Pancreas (tissue), 10 donors: ENCODE data around the gene PMVK. TPM values are rescaled to one million over a fixed set of nuclear protein-coding genes. Genes with fewer than 3 reads are reported as not detected.
"Not testable (repeated sequence)": the region's sequence is repeated elsewhere in the genome, so short reads cannot be mapped to it uniquely, and the experiment has no call there.

Experiments
- ATAC-seq, 4 donors: fragments of 200-7000 bp; cut with Tn5 transposase; one replicate each; pipeline versions ENCODE4 v1.8.0 to v1.9.1; 2020; ENCODE audit warnings: mild to moderate bottlenecking in 4 of 4, moderate library complexity in 4 of 4
- DNase-seq, 6 donors: peaks; one replicate each; pipeline ENCODE4 v3.0.0-alpha.2; 2020
- FAIRE-seq: peaks from 2 replicates; lab custom pipeline; 2012; peaks lifted over from hg19 to GRCh38; lab: Jason Lieb, UNC
- H3K27ac ChIP-seq, 4 donors: fragments of 200-600 bp; sonication (generic); 1 replicate in 3 of 4; 2 replicates in 1 of 4; pipeline versions ENCODE4 v1.5.0 to v1.8.0; 2020
- H3K27me3 ChIP-seq, 4 donors: fragments of 200-600 bp; one replicate each; pipeline ENCODE4 v1.8.0; 2021
- H3K36me3 ChIP-seq, 3 donors: fragments of 200-600 bp; sonication (generic) in 1 of 3; one replicate each; pipeline versions ENCODE4 v1.5.0 to v1.8.0; 2020 to 2021
- H3K4me1 ChIP-seq, 3 donors: fragments of 200-600 bp; one replicate each; pipeline ENCODE4 v1.8.0; 2021
- H3K4me3 ChIP-seq, 4 donors: fragments of 200-600 bp; sonication (generic) in 2 of 4; one replicate each; pipeline versions ENCODE4 v1.5.0 to v1.8.0; 2020 to 2021
- H3K9me3 ChIP-seq, 4 donors: fragments of 200-600 bp; one replicate each; pipeline ENCODE4 v1.8.0; 2021
- WGBS, 2 donors: extraction: QIAGEN DNeasy Blood & Tissue Kit; methylation state at CpG; one replicate each; pipeline ENCODE4 v1.1.7; 2013; 5-methylcytosine and 5-hydroxymethylcytosine counted together
- intact Hi-C, 3 donors: fragments of 100-400 bp; cut with DNase I; formaldehyde crosslinking; loops; one replicate each; pipeline versions ENCODE4 v1.11.1 to v1.14.2; 2022
- polyA plus RNA-seq, 2 donors: library from polyadenylated mRNA; stranded (reverse); fragments of 200-250 nt; gene quantifications; one replicate each; pipeline ENCODE4 v1.2.3, GENCODE V29; 2013
- total RNA-seq, 6 donors: library from RNA; stranded (reverse); fragmentation: NEBNext Ultra II Directional in 4 of 6; extraction: Animal tissue kit (Norgen Biotek cat#: 25700) in 4 of 6; gene quantifications; one replicate each; pipeline versions ENCODE4 v1.2.1 to v1.2.4, GENCODE V29; 2021 to 2023
- TF ChIP-seq, protein P1 (sequence below), 4 donors: fragments of 200-600 bp; sonication (generic) in 3 of 4; IDR thresholded peaks; one replicate each; pipeline versions ENCODE4 v1.5.0 to v1.8.0; 2021; ENCODE audit warnings: antibody characterized with exemption in 4 of 4
- donor health status: healthy with polysubstance abuse.
- donor health status: DM: no; HTN: no; CAD: no; lungs with moderate emphysema.
- donor health status: DM: no; HTN: no; CAD: no.
- donor health status: control.
- donor health status: control.
- donor health status: Bipolar disorder and iron deficiency.
- donor health status: DM: yes; HTN: yes; CAD: no.
- donor health status: DM: no; HTN: no; CAD: no.
- donor health status: DM: no; HTN: no; CAD: no.
- donor health status: DM: yes; HTN: yes; CAD: no.

Gene PMVK
- total and polyA plus RNA-seq, 8 donors, result 12.4 to 32.4 (median 16.8) TPM

DNA sequence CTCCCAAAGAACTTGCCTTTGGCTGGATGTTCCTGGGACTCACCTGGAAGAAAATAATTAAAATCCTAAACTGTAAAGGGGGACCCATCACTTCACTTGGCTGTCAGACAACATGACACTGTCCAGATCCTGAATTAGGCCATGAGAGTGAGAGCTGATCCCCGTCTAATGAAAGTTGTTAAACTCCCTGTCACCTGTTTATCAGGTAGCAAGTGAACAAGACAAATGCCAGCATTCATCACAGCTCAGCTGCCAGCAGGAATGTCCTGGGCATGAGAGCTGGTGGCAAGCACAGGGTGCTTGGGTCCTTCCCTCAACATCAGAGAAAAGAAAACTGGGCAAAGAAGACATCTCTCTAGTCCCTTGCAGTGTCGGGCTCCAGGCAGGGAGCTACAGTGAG, 23.8 kb downstream of the PMVK start:
- Histone ChIP-seq H3K4me3 (no peak overlapping the region), H3K27me3 (no peaks in the 10 kb centered on the region), H3K27ac (no peak overlapping the region), H3K9me3 (no peaks in the 10 kb centered on the region), H3K4me1 (no peaks in the 10 kb centered on the region), H3K36me3 (no peaks in the 10 kb centered on the region)
- ATAC-seq, result no peak
- WGBS, 2 donors, result 80 to 84% methylated on average over 2 of the region's 2 CpGs
- TF ChIP-seq, protein P1, sequence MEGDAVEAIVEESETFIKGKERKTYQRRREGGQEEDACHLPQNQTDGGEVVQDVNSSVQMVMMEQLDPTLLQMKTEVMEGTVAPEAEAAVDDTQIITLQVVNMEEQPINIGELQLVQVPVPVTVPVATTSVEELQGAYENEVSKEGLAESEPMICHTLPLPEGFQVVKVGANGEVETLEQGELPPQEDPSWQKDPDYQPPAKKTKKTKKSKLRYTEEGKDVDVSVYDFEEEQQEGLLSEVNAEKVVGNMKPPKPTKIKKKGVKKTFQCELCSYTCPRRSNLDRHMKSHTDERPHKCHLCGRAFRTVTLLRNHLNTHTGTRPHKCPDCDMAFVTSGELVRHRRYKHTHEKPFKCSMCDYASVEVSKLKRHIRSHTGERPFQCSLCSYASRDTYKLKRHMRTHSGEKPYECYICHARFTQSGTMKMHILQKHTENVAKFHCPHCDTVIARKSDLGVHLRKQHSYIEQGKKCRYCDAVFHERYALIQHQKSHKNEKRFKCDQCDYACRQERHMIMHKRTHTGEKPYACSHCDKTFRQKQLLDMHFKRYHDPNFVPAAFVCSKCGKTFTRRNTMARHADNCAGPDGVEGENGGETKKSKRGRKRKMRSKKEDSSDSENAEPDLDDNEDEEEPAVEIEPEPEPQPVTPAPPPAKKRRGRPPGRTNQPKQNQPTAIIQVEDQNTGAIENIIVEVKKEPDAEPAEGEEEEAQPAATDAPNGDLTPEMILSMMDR (IDR thresholded peaks at IDR 0.05), result no peak
- DNase-seq, result no peak
- intact Hi-C loops, result no loop called here
- FAIRE-seq, result no peak

DNA sequence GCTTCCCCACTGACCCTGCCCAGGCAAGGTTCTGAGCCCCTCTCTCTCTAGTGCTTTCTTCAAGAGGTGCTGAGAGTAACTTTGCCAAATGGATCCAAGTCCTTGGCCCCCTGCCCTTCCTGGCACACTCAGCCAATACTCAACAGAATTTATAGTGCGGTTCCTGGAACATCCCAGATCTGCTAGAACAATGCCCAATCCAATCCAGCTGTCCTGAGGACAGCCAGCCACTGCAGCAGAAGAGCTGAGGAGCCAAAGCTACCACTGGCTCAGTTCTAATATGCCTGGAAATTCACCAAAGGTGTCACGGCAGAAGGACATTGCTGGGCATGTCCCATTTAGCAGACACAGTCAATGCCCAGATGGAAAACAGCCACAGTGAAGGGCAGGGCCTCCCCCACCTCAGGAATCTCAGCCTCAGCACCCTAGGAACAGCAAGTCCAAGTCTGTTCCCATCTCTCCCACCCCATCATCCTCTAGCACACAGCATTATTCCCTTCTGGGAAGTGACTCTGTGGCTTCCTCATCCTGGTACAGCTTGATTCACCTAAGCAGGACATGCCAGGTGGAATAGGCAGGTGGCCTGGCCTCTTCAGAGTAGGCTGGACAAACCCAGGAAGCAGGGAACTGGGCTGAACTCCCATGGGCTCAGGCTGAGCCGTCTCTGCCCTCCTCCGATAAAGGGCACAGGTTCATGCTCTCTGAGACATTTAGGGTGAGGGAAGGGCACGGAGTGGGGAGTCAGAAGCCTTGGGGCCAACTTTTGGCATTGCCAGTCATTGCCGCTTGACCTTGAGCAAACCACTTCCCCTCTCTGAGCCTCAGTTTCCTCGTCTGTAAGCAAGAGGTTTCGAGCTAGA, 24.6 kb downstream of the PMVK start:
- no peak for ATAC-seq
- Histone ChIP-seq H3K27me3 (no peaks in the 10 kb centered on the region), H3K36me3 (no peaks in the 10 kb centered on the region), H3K4me3 (no peak overlapping the region), H3K9me3 (no peaks in the 10 kb centered on the region), H3K4me1 (no peaks in the 10 kb centered on the region), H3K27ac (no peak overlapping the region)
- 87 to 90% methylated on average over 8 of the region's 8 CpGs for WGBS, 2 donors
- no peak for FAIRE-seq
- TF ChIP-seq, protein P1 (IDR thresholded peaks at IDR 0.05), result no peak
- intact Hi-C loops, result no loop called here
- peak in 1 of 6 donors; percentile 20 for DNase-seq

DNA sequence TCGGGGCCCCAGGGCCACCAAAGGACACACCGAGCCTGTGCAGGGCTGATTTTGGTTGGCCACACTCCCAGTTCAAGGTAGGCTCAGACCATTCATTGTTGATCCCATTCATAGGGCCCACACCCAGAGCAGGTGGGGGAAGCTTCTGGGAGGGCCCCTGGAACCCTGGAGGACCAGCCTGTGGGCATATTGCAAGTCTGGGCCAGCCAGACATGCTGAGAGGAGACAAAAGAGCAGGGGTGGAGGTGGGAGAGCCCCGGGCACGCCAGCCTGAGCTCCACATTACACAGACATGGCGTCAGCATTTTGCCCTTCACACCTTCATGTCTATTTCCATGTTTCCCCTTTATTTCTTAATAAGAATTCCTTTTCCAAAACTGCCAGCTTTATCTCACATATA, 25.7 kb downstream of the PMVK start:
- no peak overlapping the region for H3K27ac ChIP-seq
- no peak for FAIRE-seq
- WGBS, 2 donors, result 85 to 87% methylated on average over 5 of the region's 5 CpGs
- no peaks in the 10 kb centered on the region for H3K27me3 ChIP-seq
- H3K9me3 ChIP-seq, result no peaks in the 10 kb centered on the region
- no peaks in the 10 kb centered on the region for H3K36me3 ChIP-seq
- H3K4me3 ChIP-seq, result no peak overlapping the region
- TF ChIP-seq, protein P1 (IDR thresholded peaks at IDR 0.05), result no peak
- intact Hi-C loops, result no loop called here
- no peaks in the 10 kb centered on the region for H3K4me1 ChIP-seq
- peak in 1 of 6 donors; percentile 20 for DNase-seq
- no peak for ATAC-seq

DNA sequence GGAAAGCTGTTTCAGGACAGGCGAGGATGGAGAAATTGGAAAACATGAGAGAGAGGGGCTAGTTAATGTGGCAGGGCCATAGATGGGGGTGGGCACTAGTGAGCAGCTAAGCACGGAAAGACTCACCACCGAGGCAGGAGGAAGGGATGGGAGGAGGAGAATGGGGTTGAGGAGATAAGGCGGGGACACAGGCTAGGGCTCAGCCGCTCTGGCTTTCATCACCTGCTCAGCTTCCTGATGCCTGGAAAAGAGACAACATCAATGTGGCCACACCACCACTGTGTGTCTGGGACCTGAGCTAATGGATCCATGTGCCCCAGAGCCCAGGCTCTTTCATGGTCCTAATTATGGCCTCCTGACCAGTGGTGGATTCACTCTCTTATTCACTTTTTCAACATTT, 27.6 kb downstream of the PMVK start:
- H3K9me3 ChIP-seq, result no peaks in the 10 kb centered on the region
- no peak for FAIRE-seq

DNA sequence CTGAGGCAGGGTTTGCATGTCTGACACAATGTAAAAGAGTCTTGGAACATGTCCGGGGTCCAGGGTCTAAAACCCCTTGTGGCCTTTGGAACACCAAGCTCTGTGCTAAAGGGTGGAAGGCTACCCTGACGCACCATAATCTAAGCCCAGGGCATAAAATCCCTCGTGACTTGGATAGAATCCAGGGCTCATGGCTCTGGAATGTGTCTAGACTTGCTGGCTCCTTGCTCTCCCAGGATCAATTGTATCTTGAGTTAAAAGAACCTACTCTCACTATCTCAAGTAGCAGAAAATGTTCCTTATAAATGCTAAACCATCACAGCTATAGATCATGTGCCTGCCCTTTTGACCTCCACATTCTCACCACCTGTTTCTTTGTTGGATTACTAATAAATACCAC, 28.4 kb downstream of the PMVK start:
- H3K27me3 ChIP-seq, H3K4me1 ChIP-seq, DNase-seq, H3K27ac ChIP-seq, FAIRE-seq, intact Hi-C loops, H3K4me3 ChIP-seq, H3K36me3 ChIP-seq, H3K9me3 ChIP-seq, ATAC-seq: not testable (repeated sequence)
- 50 to 55% methylated on average over 3 of the region's 3 CpGs for WGBS, 2 donors

More for the DNA sequence above, 27.6 kb downstream of the PMVK start:
- Histone ChIP-seq H3K4me1 (no peaks in the 10 kb centered on the region), H3K36me3 (no peaks in the 10 kb centered on the region), H3K27me3 (no peaks in the 10 kb centered on the region), H3K27ac (no peak overlapping the region), H3K4me3 (no peak overlapping the region)
- DNase-seq, result no peak
- WGBS, 2 donors, result 79 to 83% methylated on average over 5 of the region's 5 CpGs
- ATAC-seq, result no peak
- intact Hi-C loops, result no loop called here
- TF ChIP-seq, protein P1 (IDR thresholded peaks at IDR 0.05), result no peak
